GM15510 (cell line): ENCODE results near the gene KLRB1.

Experiments
- POLR2A ChIP-seq: IDR thresholded peaks from 3 replicates; pipeline ENCODE4 v1.6.1; 2011; ENCODE audit warnings: borderline replicate concordance; ENCODE audit not compliant: insufficient read length; ENCODE audit errors: extremely low read depth

The KLRB1 gene

GRCh38 chr12:9607716-9608115, at the start of gene KLRB1:
Gene KLRB1 (minus strand): TSS chr12:9607916. CDS start chr12:9607839, 77 bp downstream.
- no peak for TF ChIP-seq POLR2A

DNA sequence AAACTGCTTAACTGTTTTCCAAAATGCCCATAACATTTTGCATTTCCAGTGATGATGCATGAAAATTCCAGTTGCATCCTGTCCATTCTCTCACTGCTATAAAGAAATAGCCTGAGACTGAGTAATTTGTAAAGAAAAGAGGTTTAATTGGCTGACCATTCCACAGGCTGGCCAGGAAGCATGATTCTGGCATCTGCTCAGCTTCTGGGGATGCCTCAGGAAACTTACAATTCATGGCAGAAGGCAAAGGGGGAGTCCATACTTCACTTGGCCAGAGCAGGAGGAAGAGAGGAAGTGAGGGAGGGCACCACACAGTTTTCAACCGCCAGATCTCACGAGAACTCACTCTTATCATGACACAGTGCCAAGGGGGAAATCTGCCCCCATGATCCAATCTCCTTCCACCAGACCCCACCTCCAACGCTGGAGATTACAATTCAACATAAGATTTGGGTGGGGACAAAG, 43.6 kb upstream of the KLRB1 start:
- TF ChIP-seq POLR2A, result no peak

- peak; percentile 8 for TF ChIP-seq POLR2A
Measured at GRCh38 chr12:9650151-9650576, 42.4 kb upstream of the KLRB1 start.

DNA sequence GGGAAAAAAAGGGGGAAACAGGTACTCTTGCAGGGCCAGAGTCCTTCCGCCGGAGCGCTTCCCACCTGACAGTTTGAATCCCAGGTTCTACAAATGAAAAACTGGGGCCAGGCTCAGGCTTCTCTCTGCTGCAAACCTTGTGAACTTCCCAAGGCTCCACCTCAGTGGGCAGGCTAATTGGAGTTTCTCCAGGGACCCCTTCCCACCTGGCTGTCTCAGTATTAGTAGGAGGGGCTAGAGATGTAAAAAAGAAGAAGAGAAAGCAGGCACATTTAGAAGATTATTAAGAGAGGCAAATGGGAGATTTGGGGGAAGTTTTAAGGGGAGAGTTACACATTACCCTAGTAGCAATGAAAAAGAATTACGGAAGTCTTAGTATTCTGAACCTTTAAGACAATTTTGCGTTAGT, 41.8 kb upstream of the KLRB1 start:
- peak; percentile 49 for TF ChIP-seq POLR2A

DNA sequence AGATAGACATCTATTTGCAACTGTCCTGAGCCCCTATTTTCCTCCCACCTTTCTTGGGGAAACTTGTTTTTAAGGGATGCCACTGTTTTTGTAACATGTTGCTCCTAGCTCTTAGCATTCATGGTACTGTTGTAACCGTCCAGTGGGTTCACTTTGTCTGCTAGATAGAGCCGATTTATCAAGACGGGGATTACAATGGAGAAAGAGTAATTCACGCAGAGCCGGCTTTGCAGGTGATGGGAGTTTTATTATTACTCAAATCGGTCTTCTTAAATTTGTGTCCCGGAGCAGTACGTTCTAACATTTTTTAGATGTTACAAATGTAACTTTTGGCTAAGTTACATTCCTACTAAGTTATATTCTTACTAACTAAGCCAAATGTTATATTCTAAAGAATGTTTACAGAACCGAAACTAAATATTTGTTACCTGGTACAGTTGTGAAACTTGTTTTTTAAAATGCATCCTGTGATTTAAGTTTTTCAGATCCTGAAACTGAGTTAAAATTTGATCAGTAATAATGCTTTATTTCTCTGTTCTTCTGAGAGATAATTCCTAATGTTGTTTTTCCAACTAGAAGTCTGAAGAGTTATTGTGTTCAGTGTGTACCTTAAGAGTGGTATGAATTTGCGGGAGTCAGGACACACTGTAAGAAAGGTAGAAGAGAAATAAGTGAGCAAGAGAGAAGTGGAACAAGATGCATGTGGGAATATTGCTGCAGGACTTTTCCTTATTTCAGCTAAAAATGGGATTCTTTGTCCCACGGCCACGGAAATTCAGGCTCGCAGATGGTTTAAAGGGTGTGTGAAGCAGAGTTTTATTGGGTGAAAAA, 41.2 kb upstream of the KLRB1 start:
- no peak for TF ChIP-seq POLR2A

- TF ChIP-seq POLR2A, result peak; percentile 45
Measured at GRCh38 chr12:9647825-9648700, 40.3 kb upstream of the KLRB1 start.

DNA sequence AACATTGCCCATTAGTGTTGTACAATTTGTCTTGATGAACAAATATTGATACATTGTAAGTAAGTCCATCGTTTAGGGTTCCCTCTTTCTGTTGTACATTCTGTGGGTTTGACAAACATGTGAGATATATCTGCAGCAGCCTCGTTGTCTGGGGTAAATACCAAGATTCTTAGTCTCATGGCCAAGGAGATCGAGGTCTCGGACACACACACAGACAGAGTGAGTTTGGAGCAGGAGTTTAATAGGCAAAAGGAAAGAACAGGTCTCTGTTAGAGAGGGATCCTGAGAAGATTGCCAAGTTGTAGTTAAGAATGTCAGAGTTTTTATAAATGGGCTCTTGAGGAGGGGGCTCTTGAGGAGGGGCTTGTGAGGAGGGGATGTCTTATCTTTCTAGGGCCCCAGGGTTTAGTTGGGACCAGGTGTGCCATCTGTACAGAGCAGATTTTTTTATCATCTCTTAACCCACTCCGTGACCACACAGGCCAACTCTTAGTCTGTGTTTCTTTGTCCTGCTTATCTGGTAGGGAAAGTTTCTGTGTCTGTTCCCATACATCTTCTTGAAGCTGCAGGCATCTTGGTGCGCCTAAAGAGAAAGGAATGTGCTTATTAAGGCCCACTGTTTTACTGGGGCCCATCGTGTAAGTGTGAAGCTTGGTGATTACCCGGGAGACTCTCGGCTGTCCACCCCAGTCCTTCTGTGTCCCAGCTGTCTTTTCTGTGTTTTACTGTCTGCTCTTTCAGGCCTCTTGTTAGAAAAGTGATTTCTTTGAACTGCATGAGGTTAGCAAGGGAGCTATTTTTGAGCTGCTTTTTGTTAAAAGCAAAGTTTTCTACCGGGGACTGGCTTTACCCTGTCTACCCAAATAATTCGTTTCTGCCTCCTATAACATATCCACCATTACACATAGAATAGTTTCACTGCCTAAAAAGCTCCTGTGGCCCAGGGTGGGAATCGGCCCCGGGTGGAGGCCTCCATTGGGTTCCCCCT, 39.4 kb upstream of the KLRB1 start:
- TF ChIP-seq POLR2A, result no peak

GRCh38 chr12:9643266-9643660, 35.5 kb upstream of the KLRB1 start:
- no peak for TF ChIP-seq POLR2A

- no peak for TF ChIP-seq POLR2A
Measured at GRCh38 chr12:9642606-9643265, 35.0 kb upstream of the KLRB1 start.

DNA sequence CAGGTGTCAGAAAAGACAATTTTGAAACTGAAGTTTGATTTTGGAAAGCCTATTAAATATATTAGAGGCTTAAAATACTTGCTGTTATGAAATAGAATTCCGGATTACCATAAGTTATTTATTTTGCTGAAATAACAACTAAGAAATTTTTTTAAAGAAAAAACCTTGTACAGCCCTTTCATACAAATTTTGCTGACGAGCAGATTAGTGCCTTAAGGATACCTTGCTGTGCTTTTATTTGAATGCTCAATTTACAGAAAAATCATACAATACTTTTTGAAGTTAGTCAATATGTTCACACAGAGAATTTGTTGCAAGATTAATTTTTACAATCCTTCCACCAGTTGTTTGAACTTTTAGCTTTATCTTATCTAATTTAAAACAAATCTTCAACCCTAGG, 32.3 kb upstream of the KLRB1 start:
- no peak for TF ChIP-seq POLR2A

- no peak for TF ChIP-seq POLR2A
Measured at GRCh38 chr12:9636851-9637206, 29.1 kb upstream of the KLRB1 start.

DNA sequence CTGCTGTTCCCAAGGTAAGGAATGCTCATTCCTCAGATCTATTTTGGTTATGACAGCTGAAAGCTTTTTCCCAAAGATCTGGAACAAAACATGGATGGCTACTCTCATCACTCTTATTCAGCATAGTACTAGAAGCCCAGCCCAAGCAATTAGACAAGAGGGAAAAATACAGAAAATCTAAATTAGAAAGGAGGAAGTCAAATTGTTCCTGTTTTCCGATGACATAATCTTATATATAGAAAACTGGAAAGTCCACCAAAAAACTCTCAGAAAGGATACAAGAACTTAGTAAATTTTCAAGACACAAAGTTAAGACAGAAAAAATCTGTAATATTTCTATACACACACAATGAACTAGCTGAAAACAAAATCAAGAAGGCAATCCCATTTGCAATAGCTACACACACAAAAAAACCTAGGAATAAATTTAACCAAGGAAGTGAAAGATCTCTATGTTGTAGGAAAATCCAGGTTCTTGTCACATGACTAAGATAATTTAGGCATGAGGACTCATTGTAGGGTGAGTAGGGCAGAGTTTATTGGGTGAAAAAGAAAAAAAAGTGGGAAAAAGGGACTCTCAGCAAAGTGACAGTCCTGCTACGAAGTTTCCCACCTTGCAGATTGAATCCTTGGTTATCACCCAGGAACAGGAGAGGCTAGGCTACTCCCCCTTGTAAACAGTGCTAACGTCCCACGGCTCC, 28.6 kb upstream of the KLRB1 start:
- TF ChIP-seq POLR2A, result no peak
